HCT116 (cell line): Measurements from ENCODE around the gene ARNT2. TPM values are rescaled to one million over a fixed set of nuclear protein-coding genes. Genes with fewer than 3 reads are reported as not detected.

Source experiments
- ATAC-seq: fragments of 200-7000 bp; cut with Tn5 transposase; 2 replicates; pipeline ENCODE4 v1.9.1; 2020; ENCODE audit warnings: mild to moderate bottlenecking, moderate library complexity
- BruUV-seq: library from RNA; stranded (reverse); fragments of 400-500 nt; replicated peaks from 2 replicates; lab custom pipeline; 2021; lab: Mats Ljungman, UMichigan
- CTCF ChIA-PET: fragments of 300-600 bp; sonication (Branson Sonifier 250); formaldehyde crosslinking; loops from one replicate; lab custom pipeline; 2021; ENCODE audit warnings: antibody characterized with exemption; lab: Charles Lee
- POLR2A ChIA-PET: fragments of 300-600, 350-600 bp; sonication (Branson Sonifier 250); formaldehyde crosslinking; loops from one replicate; lab custom pipeline; 2021; ENCODE audit warnings: antibody characterized with exemption; lab: Charles Lee
- RAD21 ChIA-PET, 2 experiments: fragments of 300-600 bp; sonication (Branson Sonifier 250); formaldehyde crosslinking; loops; one replicate each; lab custom pipeline; 2023; ENCODE audit warnings: low total read pairs in 2 of 2; ENCODE audit not compliant: uncharacterized antibody in 2 of 2, unreplicated experiment in 2 of 2, low non-redundant PET in 1 of 2; lab: Charles Lee
- DNase-seq: peaks from one replicate; pipeline ENCODE4 v3.0.0-alpha.2; 2010; ENCODE audit warnings: low read depth, low spot score
- H2AFZ ChIP-seq: fragments of 200-600 bp; shearing (Covaris generic), sonication (generic); 2 replicates; pipeline ENCODE4 v1.6.1; 2017; ENCODE audit warnings: low read depth, mixed run types, mixed read lengths, antibody characterized with exemption, low read length; ENCODE audit not compliant: poor library complexity, severe bottlenecking
- H3K27ac ChIP-seq: 2 replicates; pipeline ENCODE4 v1.5.1; 2012; ENCODE audit warnings: low read depth, low read length
- H3K27me3 ChIP-seq: fragments of 200-600 bp; sonication (generic); 2 replicates; pipeline ENCODE4 v1.6.1; 2016; ENCODE audit warnings: mixed run types, low read length, mixed read lengths; ENCODE audit not compliant: insufficient read depth
- H3K36me3 ChIP-seq, 2 experiments: fragments of 200-500 bp in 1 of 2; fragments of 200-600 bp in 1 of 2; sonication (Bioruptor generic) in 1 of 2; sonication (generic) in 1 of 2; 2 replicates each; pipeline versions ENCODE4 v1.5.1 to v1.6.1; 2014 to 2016; ENCODE audit warnings: low read length in 2 of 2, inconsistent platforms in 1 of 2, mixed read lengths in 1 of 2, mixed run types in 1 of 2; ENCODE audit not compliant: insufficient read depth in 2 of 2, control insufficient read depth in 1 of 2
- H3K4me1 ChIP-seq, 2 experiments: fragments of 200-600 bp in 1 of 2; sonication (generic) in 1 of 2; 2 replicates each; pipeline versions ENCODE4 v1.5.1 to v1.6.1; 2012 to 2017; ENCODE audit warnings: low read length in 2 of 2, inconsistent platforms in 1 of 2, mild to moderate bottlenecking in 1 of 2, mixed read lengths in 1 of 2, mixed run types in 1 of 2, moderate library complexity in 1 of 2; ENCODE audit not compliant: insufficient read depth in 2 of 2, control insufficient read depth in 1 of 2
- H3K4me2 ChIP-seq: fragments of 200-600 bp; sonication (generic); 2 replicates; pipeline ENCODE4 v1.6.1; 2017; ENCODE audit warnings: mixed run types, low read length, mixed read lengths
- H3K4me3 ChIP-seq, 2 experiments: fragments of 200-600 bp in 1 of 2; sonication (generic) in 1 of 2; replicated peaks in 1 of 2; 2 replicates each; pipeline ENCODE4 v1.5.1; 2011 to 2016; ENCODE audit warnings: low read length in 2 of 2, control low read depth in 1 of 2, low read depth in 1 of 2, mild to moderate bottlenecking in 1 of 2, mixed read lengths in 1 of 2, mixed run types in 1 of 2
- H3K79me2 ChIP-seq: fragments of 200-600 bp; sonication (generic); 2 replicates; pipeline ENCODE4 v1.6.1; 2017; ENCODE audit warnings: mild to moderate bottlenecking, mixed run types, low read length, moderate library complexity, mixed read lengths; ENCODE audit not compliant: insufficient read depth
- H3K9ac ChIP-seq: fragments of 200-600 bp; sonication (generic); 2 replicates; pipeline ENCODE4 v1.6.1; 2016; ENCODE audit warnings: low read length, mixed read lengths
- H3K9me2 ChIP-seq: fragments of 200-600 bp; sonication (generic), shearing (Covaris generic); 2 replicates; pipeline ENCODE4 v1.6.1; 2017; ENCODE audit warnings: mixed run types, mild to moderate bottlenecking, moderate library complexity; ENCODE audit not compliant: insufficient read depth
- H3K9me3 ChIP-seq, 2 experiments: fragments of 200-500 bp in 1 of 2; fragments of 200-600 bp in 1 of 2; sonication (Bioruptor generic) in 1 of 2; sonication (generic) in 1 of 2; 2 replicates each; pipeline ENCODE4 v1.6.1; 2014 to 2017; ENCODE audit warnings: low read length in 2 of 2, mixed read lengths in 2 of 2, inconsistent platforms in 1 of 2, low read depth in 1 of 2, mild to moderate bottlenecking in 1 of 2, mixed run types in 1 of 2, moderate library complexity in 1 of 2; ENCODE audit not compliant: control insufficient read depth in 1 of 2, insufficient read depth in 1 of 2
- H4K20me1 ChIP-seq: fragments of 200-600 bp; sonication (generic), shearing (Covaris generic); 2 replicates; pipeline ENCODE4 v1.6.1; 2017; ENCODE audit warnings: mixed run types, mild to moderate bottlenecking, moderate library complexity; ENCODE audit not compliant: insufficient read depth
- ATF3 ChIP-seq: IDR thresholded peaks from 2 replicates; pipeline ENCODE4 v1.6.1; 2012
- CEBPB ChIP-seq: IDR thresholded peaks from 2 replicates; pipeline ENCODE4 v1.6.1; 2012; ENCODE audit warnings: low read depth
- EGR1 ChIP-seq: IDR thresholded peaks from 2 replicates; pipeline ENCODE4 v1.6.1; 2012; ENCODE audit warnings: low read depth
- ELF1 ChIP-seq: IDR thresholded peaks from 2 replicates; pipeline ENCODE4 v1.6.1; 2012; ENCODE audit warnings: low read depth, borderline replicate concordance
- EZH2 ChIP-seq: fragments of 200-600 bp; sonication (generic); IDR thresholded peaks from 2 replicates; pipeline ENCODE4 v1.6.1; 2017; ENCODE audit warnings: antibody characterized with exemption, mixed run types
- FOSL1 ChIP-seq: IDR thresholded peaks from 2 replicates; pipeline ENCODE4 v1.6.1; 2012; ENCODE audit warnings: low read depth
- JUND ChIP-seq: IDR thresholded peaks from 2 replicates; pipeline ENCODE4 v1.6.1; 2012
- MAX ChIP-seq: IDR thresholded peaks from 2 replicates; pipeline ENCODE4 v1.6.1; 2012
- POLR2A ChIP-seq: IDR thresholded peaks from 2 replicates; pipeline ENCODE4 v1.7.0; 2011; ENCODE audit warnings: borderline replicate concordance; ENCODE audit not compliant: insufficient read depth, insufficient read length; ENCODE audit errors: extremely low read depth
- RAD21 ChIP-seq: IDR thresholded peaks from 2 replicates; pipeline ENCODE4 v1.6.1; 2012; ENCODE audit warnings: low read depth, mild to moderate bottlenecking
- REST ChIP-seq: IDR thresholded peaks from 2 replicates; pipeline ENCODE4 v1.6.1; 2012; ENCODE audit warnings: low read depth
- SRF ChIP-seq: IDR thresholded peaks from 2 replicates; pipeline ENCODE4 v1.6.1; 2012; ENCODE audit warnings: low read depth
- TCF7L2 ChIP-seq: IDR thresholded peaks from 2 replicates; pipeline ENCODE4 v1.7.0; 2011; ENCODE audit warnings: borderline replicate concordance, inconsistent platforms; ENCODE audit not compliant: insufficient read depth, insufficient read length; ENCODE audit errors: extremely low read depth
- YY1 ChIP-seq: IDR thresholded peaks from 2 replicates; pipeline ENCODE4 v1.6.1; 2011; ENCODE audit warnings: low read length, low read depth, moderate library complexity, mild to moderate bottlenecking; ENCODE audit not compliant: insufficient replicate concordance; ENCODE audit errors: extremely low read depth
- intact Hi-C: fragments of 100-400 bp; cut with micrococcal nuclease; formaldehyde crosslinking; loops from 2 replicates; pipeline ENCODE4 v1.10.0; 2022
- total RNA-seq: library from RNA; stranded (reverse); gene quantifications from one replicate; pipeline ENCODE4 v1.2.1, GENCODE V29; 2021; ENCODE audit not compliant: unreplicated experiment

The ARNT2 gene
- total RNA-seq, 1 experiment from 2014 or later = 3.0 TPM

- no peaks in the 10 kb centered on the region for H3K36me3 ChIP-seq
- no peaks in the 10 kb centered on the region for H3K9me3 ChIP-seq
- ATAC-seq (no peak), DNase-seq (no peak)
- H3K4me2 ChIP-seq = peak overlapping the region; percentile 12; the same call in 1 of the 2 replicates
- ChIA-PET CTCF (no interaction called here), POLR2A (no interaction called here), RAD21 (no interaction called here)
- H2AFZ ChIP-seq = no peak overlapping the region
- H3K27me3 ChIP-seq = no peaks in the 10 kb centered on the region
- H4K20me1 ChIP-seq = no peaks in the 10 kb centered on the region
- intact Hi-C loops = no loop called here
- BruUV-seq = no TSS peak
- TF ChIP-seq TCF7L2 = peak; percentile 32
- no peak for TF ChIP-seq EGR1
- TF ChIP-seq FOSL1 = no peak
- no peak for TF ChIP-seq MAX
- no peak for TF ChIP-seq POLR2A
- no peak for TF ChIP-seq CEBPB
- TF ChIP-seq YY1 = no peak
- no peak overlapping the region for H3K27ac ChIP-seq
- no peaks in the 10 kb centered on the region for H3K9me2 ChIP-seq
- no peak overlapping the region for H3K4me3 ChIP-seq
- H3K79me2 ChIP-seq = no peaks in the 10 kb centered on the region
- H3K9ac ChIP-seq = no peak overlapping the region
- peaks cover 0 to 7% of the 10 kb centered on the region in 2 experiments; a peak in 1 of 4 replicates for H3K4me1 ChIP-seq
Observed at GRCh38 chr15:80615783-80616391, 211.7 kb downstream of the ARNT2 start.

- H4K20me1 ChIP-seq = no peaks in the 10 kb centered on the region
- no peak overlapping the region for H3K27ac ChIP-seq
- H3K36me3 ChIP-seq = no peaks in the 10 kb centered on the region
- H3K27me3 ChIP-seq = no peaks in the 10 kb centered on the region
- H3K4me1 ChIP-seq = peaks cover 0 to 7% of the 10 kb centered on the region in 2 experiments; a peak in 1 of 4 replicates
- DNase-seq = no peak
- H3K4me2 ChIP-seq = no peak overlapping the region
- no peak overlapping the region for H3K9ac ChIP-seq
- BruUV-seq = no TSS peak
- CTCF ChIA-PET = interaction anchor here (1.8 to 2.3 kb wide), 2 partner anchors 51 to 157 kb away, joined by 6 to 16 read pairs; no protein-coding TSS in a partner anchor
- no peaks in the 10 kb centered on the region for H3K9me2 ChIP-seq
- intact Hi-C loops = no loop called here
- ATAC-seq = no peak
- no peaks in the 10 kb centered on the region for H3K79me2 ChIP-seq
- POLR2A ChIA-PET = no interaction called here
- RAD21 ChIA-PET = interaction anchor here in 1 of 2 experiments (1.2 kb wide), 1 partner anchor 158 kb away, joined by 6 read pairs; no protein-coding TSS in a partner anchor
- H3K9me3 ChIP-seq = no peaks in the 10 kb centered on the region
- no peak overlapping the region for H3K4me3 ChIP-seq
- no peak overlapping the region for H2AFZ ChIP-seq
- TF ChIP-seq JUND (no peak), SRF (no peak), RAD21 (no peak), TCF7L2 (no peak), REST (no peak), EGR1 (no peak), YY1 (no peak), ELF1 (no peak), ATF3 (no peak), MAX (no peak), POLR2A (no peak), EZH2 (no peak)
Observed at GRCh38 chr15:80618685-80619400, 214.7 kb downstream of the ARNT2 start.
